PC-9 (cell line): ENCODE data around the gene TMCC2.

Experiments used
- CTCF ChIP-seq: fragments of 200-600 bp; sonication (generic); conservative IDR thresholded peaks from 2 replicates; pipeline ENCODE4 v1.6.1; 2017; ENCODE audit warnings: mixed run types, antibody characterized with exemption, mild to moderate bottlenecking, moderate library complexity
- EZH2 ChIP-seq: fragments of 200-600 bp; sonication (generic); IDR thresholded peaks from 2 replicates; pipeline ENCODE4 v1.8.0; 2017; ENCODE audit warnings: antibody characterized with exemption, low read depth

GRCh38 chr1:205211839-205212536 is 15.8 kb upstream of the TMCC2 start:
- TF ChIP-seq CTCF (no peak), EZH2 (no peak)
